ENCODE measurements around the gene IGSF3.
"Not testable (repeated sequence)": the region's sequence is repeated elsewhere in the genome, so short reads cannot be mapped to it uniquely, and the experiment has no call there.

Gene IGSF3

GRCh38 chr1:116617808-116618207 is 49.7 kb downstream of the IGSF3 start:
- H4K12ac ChIP-seq (ENCODE audit: low read depth, low read length); H3K27me3 ChIP-seq (ENCODE audit: insufficient read depth, low read length); H2BK120ac ChIP-seq (ENCODE audit: insufficient read depth, low read length, poor library complexity); H3K9me3 ChIP-seq (ENCODE audit: insufficient read depth, low read depth, low read length); H2BK5ac ChIP-seq (ENCODE audit: low read depth, low read length, poor library complexity); H3K79me2 ChIP-seq (ENCODE audit: control insufficient read depth, insufficient read depth, low read length, poor library complexity); H3K4me3 ChIP-seq (ENCODE audit: low read depth, low read length); H3K27ac ChIP-seq (ENCODE audit: low read depth, low read length); DNase-seq; H3K23ac ChIP-seq (ENCODE audit: low read length); H3K4me2 ChIP-seq (ENCODE audit: low read length); H3K18ac ChIP-seq (ENCODE audit: low read length); H4K91ac ChIP-seq (ENCODE audit: low read depth, low read length); H3K4ac ChIP-seq (ENCODE audit: low read depth, low read length); H3K9ac ChIP-seq (ENCODE audit: low read length); H3K14ac ChIP-seq (ENCODE audit: low read length); H2AFZ ChIP-seq (ENCODE audit: insufficient read depth, low read length, poor library complexity); H2BK12ac ChIP-seq (ENCODE audit: low read length); H4K8ac ChIP-seq (ENCODE audit: low read depth, low read length); H3K4me1 ChIP-seq (ENCODE audit: control insufficient read depth in 1 of 2, insufficient read depth in 2 of 2, low read length in 2 of 2); H3K79me1 ChIP-seq (ENCODE audit: low read length); H2AK5ac ChIP-seq (ENCODE audit: low read length): not testable (repeated sequence)
- H3K36me3 ChIP-seq (ENCODE audit: control insufficient read depth in 1 of 2, insufficient read depth in 2 of 2, low read length in 2 of 2): peaks cover 8 to 14% of the 10 kb centered on the region in 2 experiments
- no CpG with 5 or more reads among the region's 5 CpGs for WGBS (ENCODE audit: extremely low coverage, insufficient coverage, insufficient read length)

GRCh38 chr1:116613825-116614224 is 53.7 kb downstream of the IGSF3 start:
- not testable (repeated sequence) for H2AFZ ChIP-seq (ENCODE audit: insufficient read depth, low read length, poor library complexity); H3K23ac ChIP-seq (ENCODE audit: low read length); H2BK120ac ChIP-seq (ENCODE audit: insufficient read depth, low read length, poor library complexity); H4K91ac ChIP-seq (ENCODE audit: low read depth, low read length); H2BK5ac ChIP-seq (ENCODE audit: low read depth, low read length, poor library complexity); DNase-seq; H3K9me3 ChIP-seq (ENCODE audit: insufficient read depth, low read depth, low read length); H3K27me3 ChIP-seq (ENCODE audit: insufficient read depth, low read length); H3K4me2 ChIP-seq (ENCODE audit: low read length); H4K12ac ChIP-seq (ENCODE audit: low read depth, low read length); H2AK5ac ChIP-seq (ENCODE audit: low read length); H3K4ac ChIP-seq (ENCODE audit: low read depth, low read length); H3K27ac ChIP-seq (ENCODE audit: low read depth, low read length); H3K9ac ChIP-seq (ENCODE audit: low read length); H3K4me3 ChIP-seq (ENCODE audit: low read depth, low read length); H4K8ac ChIP-seq (ENCODE audit: low read depth, low read length); H3K18ac ChIP-seq (ENCODE audit: low read length); H3K79me2 ChIP-seq (ENCODE audit: control insufficient read depth, insufficient read depth, low read length, poor library complexity); H3K14ac ChIP-seq (ENCODE audit: low read length); H3K79me1 ChIP-seq (ENCODE audit: low read length); H2BK12ac ChIP-seq (ENCODE audit: low read length)
- Histone ChIP-seq H3K36me3 (ENCODE audit: control insufficient read depth in 1 of 2, insufficient read depth in 2 of 2, low read length in 2 of 2) (peaks cover 15 to 19% of the 10 kb centered on the region in 2 experiments), H3K4me1 (ENCODE audit: control insufficient read depth in 1 of 2, insufficient read depth in 2 of 2, low read length in 2 of 2) (peaks cover 0 to 12% of the 10 kb centered on the region in 2 experiments)
- WGBS (ENCODE audit: extremely low coverage, insufficient coverage, insufficient read length): no CpG with 5 or more reads among the region's 13 CpGs

GRCh38 chr1:116609801-116610371 is 57.6 kb downstream of the IGSF3 start:
- WGBS (ENCODE audit: extremely low coverage, insufficient coverage, insufficient read length): no CpG with 5 or more reads among the region's 6 CpGs
- not testable (repeated sequence) for H3K79me2 ChIP-seq (ENCODE audit: control insufficient read depth, insufficient read depth, low read length, poor library complexity); H3K4me2 ChIP-seq (ENCODE audit: low read length); H2AFZ ChIP-seq (ENCODE audit: insufficient read depth, low read length, poor library complexity); H2BK5ac ChIP-seq (ENCODE audit: low read depth, low read length, poor library complexity); H3K9ac ChIP-seq (ENCODE audit: low read length); H4K8ac ChIP-seq (ENCODE audit: low read depth, low read length); H3K23ac ChIP-seq (ENCODE audit: low read length); H2BK12ac ChIP-seq (ENCODE audit: low read length); H3K18ac ChIP-seq (ENCODE audit: low read length); H3K27me3 ChIP-seq (ENCODE audit: insufficient read depth, low read length); H3K79me1 ChIP-seq (ENCODE audit: low read length); H4K91ac ChIP-seq (ENCODE audit: low read depth, low read length); H2AK5ac ChIP-seq (ENCODE audit: low read length); H3K14ac ChIP-seq (ENCODE audit: low read length); H3K4me3 ChIP-seq (ENCODE audit: low read depth, low read length); H3K9me3 ChIP-seq (ENCODE audit: insufficient read depth, low read depth, low read length); H2BK120ac ChIP-seq (ENCODE audit: insufficient read depth, low read length, poor library complexity); H4K12ac ChIP-seq (ENCODE audit: low read depth, low read length); H3K4ac ChIP-seq (ENCODE audit: low read depth, low read length); H3K27ac ChIP-seq (ENCODE audit: low read depth, low read length)
- DNase-seq: peak in 1 of 2 donors; percentile 17
- Histone ChIP-seq H3K36me3 (ENCODE audit: control insufficient read depth in 1 of 2, insufficient read depth in 2 of 2, low read length in 2 of 2) (peaks cover 14 to 19% of the 10 kb centered on the region in 2 experiments), H3K4me1 (ENCODE audit: control insufficient read depth in 1 of 2, insufficient read depth in 2 of 2, low read length in 2 of 2) (peaks cover 0 to 12% of the 10 kb centered on the region in 2 experiments)

DNA sequence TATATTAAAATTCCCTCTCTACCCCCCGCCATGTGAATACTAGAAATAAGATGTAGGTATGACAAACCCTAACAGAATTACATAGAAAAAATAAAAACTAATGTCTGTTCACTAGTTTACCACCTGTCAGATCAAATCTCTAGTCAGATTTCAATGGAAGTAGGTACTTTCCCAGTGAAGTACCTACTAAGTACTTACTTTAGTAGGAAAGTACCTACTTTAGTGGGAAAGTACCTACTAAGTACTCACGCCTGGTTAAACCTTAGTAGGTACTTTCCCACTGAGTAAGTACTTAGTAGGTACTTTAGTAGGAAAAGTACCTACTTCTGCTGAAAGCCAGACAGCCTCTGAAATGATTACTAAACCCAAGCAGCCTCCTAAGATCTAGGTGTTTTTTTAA is 58.7 kb downstream of the IGSF3 start:
- H3K9me3 ChIP-seq (ENCODE audit: insufficient read depth, low read depth, low read length); H3K27ac ChIP-seq (ENCODE audit: low read depth, low read length); H3K27me3 ChIP-seq (ENCODE audit: insufficient read depth, low read length); H2BK5ac ChIP-seq (ENCODE audit: low read depth, low read length, poor library complexity); H3K79me1 ChIP-seq (ENCODE audit: low read length); DNase-seq; H3K9ac ChIP-seq (ENCODE audit: low read length); H2BK12ac ChIP-seq (ENCODE audit: low read length); H3K79me2 ChIP-seq (ENCODE audit: control insufficient read depth, insufficient read depth, low read length, poor library complexity); H3K23ac ChIP-seq (ENCODE audit: low read length); H3K4ac ChIP-seq (ENCODE audit: low read depth, low read length); H4K91ac ChIP-seq (ENCODE audit: low read depth, low read length); H3K4me3 ChIP-seq (ENCODE audit: low read depth, low read length); H3K4me2 ChIP-seq (ENCODE audit: low read length); H4K12ac ChIP-seq (ENCODE audit: low read depth, low read length); H3K14ac ChIP-seq (ENCODE audit: low read length); H2AK5ac ChIP-seq (ENCODE audit: low read length); H3K18ac ChIP-seq (ENCODE audit: low read length); H4K8ac ChIP-seq (ENCODE audit: low read depth, low read length); H2AFZ ChIP-seq (ENCODE audit: insufficient read depth, low read length, poor library complexity); H2BK120ac ChIP-seq (ENCODE audit: insufficient read depth, low read length, poor library complexity): not testable (repeated sequence)
- Histone ChIP-seq H3K36me3 (ENCODE audit: control insufficient read depth in 1 of 2, insufficient read depth in 2 of 2, low read length in 2 of 2) (peaks cover 11 to 15% of the 10 kb centered on the region in 2 experiments), H3K4me1 (ENCODE audit: control insufficient read depth in 1 of 2, insufficient read depth in 2 of 2, low read length in 2 of 2) (peaks cover 0 to 12% of the 10 kb centered on the region in 2 experiments)
- no CpG with 5 or more reads among the region's 2 CpGs for WGBS (ENCODE audit: extremely low coverage, insufficient coverage, insufficient read length)

All from trophoblast cell (in vitro differentiated cells and primary cell).